Liver (tissue), 9 donors: Measurements from ENCODE around the gene ASB8. TPM values are rescaled to one million over a fixed set of nuclear protein-coding genes. Genes with fewer than 3 reads are reported as not detected.
A peak's percentile ranks its signal among the peaks of the same experiment; 100 is the strongest.

Experiments used
- DNase-seq: peaks from one replicate; pipeline ENCODE4 v3.0.0-alpha.2; 2017; ENCODE audit warnings: low spot score
- H3K27ac ChIP-seq, 2 donors: one replicate each; pipeline ENCODE4 v1.7.0; 2013; ENCODE audit warnings: inconsistent platforms in 2 of 2, low read length in 2 of 2, control low read depth in 1 of 2, low read depth in 1 of 2, mild to moderate bottlenecking in 1 of 2
- H3K27me3 ChIP-seq, 4 donors: one replicate each; pipeline versions ENCODE4 v1.6.1 to v1.7.0; 2013; ENCODE audit warnings: low read length in 3 of 4, inconsistent platforms in 1 of 4, mild to moderate bottlenecking in 1 of 4, moderate library complexity in 1 of 4; ENCODE audit not compliant: control insufficient read depth in 4 of 4, insufficient read depth in 4 of 4
- H3K36me3 ChIP-seq, 4 donors: one replicate each; pipeline versions ENCODE4 v1.6.1 to v1.7.0; 2013; ENCODE audit warnings: low read length in 3 of 4, mild to moderate bottlenecking in 3 of 4, low read depth in 1 of 4, moderate library complexity in 1 of 4; ENCODE audit not compliant: control insufficient read depth in 4 of 4, insufficient read depth in 3 of 4
- H3K4me1 ChIP-seq, 4 donors: one replicate each; pipeline versions ENCODE4 v1.6.1 to v1.7.0; 2013; ENCODE audit warnings: low read length in 3 of 4, mild to moderate bottlenecking in 3 of 4, moderate library complexity in 1 of 4; ENCODE audit not compliant: control insufficient read depth in 4 of 4, insufficient read depth in 4 of 4
- H3K4me3 ChIP-seq, 3 donors: one replicate each; pipeline versions ENCODE4 v1.6.1 to v1.7.0; 2013; ENCODE audit warnings: low read length in 3 of 3, control low read depth in 1 of 3, low read depth in 1 of 3, mild to moderate bottlenecking in 1 of 3
- H3K9ac ChIP-seq, 2 donors: one replicate each; pipeline ENCODE4 v1.7.0; 2013; ENCODE audit warnings: low read length in 2 of 2, mild to moderate bottlenecking in 2 of 2, moderate library complexity in 2 of 2, control low read depth in 1 of 2, low read depth in 1 of 2
- H3K9me3 ChIP-seq, 4 donors: one replicate each; pipeline versions ENCODE4 v1.6.1 to v1.7.0; 2013; ENCODE audit warnings: low read length in 3 of 4; ENCODE audit not compliant: control insufficient read depth in 4 of 4
- EGR1 ChIP-seq, 2 donors: IDR thresholded peaks; 2 replicates each; pipeline ENCODE4 v1.6.1; 2016 to 2018; ENCODE audit warnings: antibody characterized with exemption in 2 of 2, low read depth in 2 of 2
- FOXA1 ChIP-seq: IDR thresholded peaks from 2 replicates; pipeline ENCODE4 v1.6.1; 2016; ENCODE audit warnings: antibody characterized with exemption
- FOXA2 ChIP-seq: IDR thresholded peaks from 2 replicates; pipeline ENCODE4 v1.6.1; 2016; ENCODE audit warnings: antibody characterized with exemption
- HNF4A ChIP-seq, 2 donors: conservative IDR thresholded peaks; 2 replicates each; pipeline ENCODE4 v1.6.1; 2016; ENCODE audit warnings: antibody characterized with exemption in 2 of 2, mild to moderate bottlenecking in 2 of 2
- HNF4G ChIP-seq: IDR thresholded peaks from 2 replicates; pipeline ENCODE4 v1.6.1; 2016; ENCODE audit warnings: antibody characterized with exemption
- JUND ChIP-seq, 2 donors: IDR thresholded peaks; 2 replicates each; pipeline ENCODE4 v1.6.1; 2016; ENCODE audit warnings: antibody characterized with exemption in 2 of 2
- NR2F2 ChIP-seq: IDR thresholded peaks from 2 replicates; pipeline ENCODE4 v1.6.1; 2016; ENCODE audit warnings: antibody characterized with exemption
- RAD21 ChIP-seq, 2 donors: IDR thresholded peaks; 2 replicates each; pipeline ENCODE4 v1.6.1; 2016; ENCODE audit warnings: antibody characterized with exemption in 2 of 2, mild to moderate bottlenecking in 2 of 2
- RXRA ChIP-seq, 2 donors: IDR thresholded peaks; 2 replicates each; pipeline ENCODE4 v1.6.1; 2017 to 2018; ENCODE audit warnings: antibody characterized with exemption in 2 of 2, mild to moderate bottlenecking in 1 of 2
- TAF1 ChIP-seq: conservative IDR thresholded peaks from 2 replicates; pipeline ENCODE4 v1.6.1; 2016; ENCODE audit warnings: antibody characterized with exemption, mild to moderate bottlenecking
- YY1 ChIP-seq: IDR thresholded peaks from 2 replicates; pipeline ENCODE4 v1.6.1; 2016; ENCODE audit warnings: antibody characterized with exemption, mild to moderate bottlenecking
- WGBS: extraction: QIAGEN DNeasy Blood & Tissue Kit; methylation state at CpG from one replicate; pipeline ENCODE4 v1.1.7; 2013; 5-methylcytosine and 5-hydroxymethylcytosine counted together
- polyA plus RNA-seq, 2 donors: library from polyadenylated mRNA; stranded (reverse) in 1 of 2; unstranded in 1 of 2; fragments of 200-250 nt in 1 of 2; fragments of >200 nt in 1 of 2; fragmentation: Nextera tagmentation in 1 of 2; extraction: Ambion mirVana in 1 of 2; gene quantifications; one replicate each; pipeline versions ENCODE4 v1.2.1 to v1.2.3, GENCODE V29; 2013 to 2015
- total RNA-seq, 2 donors: library from RNA; depleted of rRNA; stranded (reverse); fragments of >200 nt; gene quantifications; one replicate each; pipeline ENCODE4 v1.2.3, GENCODE V29; 2014
- TF ChIP-seq, protein P1 (sequence below): IDR thresholded peaks from 2 replicates; pipeline ENCODE4 v1.6.1; 2016; ENCODE audit warnings: antibody characterized with exemption
- TF ChIP-seq, protein P2 (sequence below): IDR thresholded peaks from 2 replicates; pipeline ENCODE4 v1.6.1; 2016; ENCODE audit warnings: antibody characterized with exemption, mild to moderate bottlenecking
- TF ChIP-seq, protein P3 (sequence below): IDR thresholded peaks from 2 replicates; pipeline ENCODE4 v1.6.1; 2016; ENCODE audit warnings: antibody characterized with exemption
- TF ChIP-seq, protein P4 (sequence below): fragments of 150-350 bp; IDR thresholded peaks from 2 replicates; pipeline ENCODE4 v1.5.1; 2017; ENCODE audit warnings: improper control_type of control experiment, low read depth, low read length; ENCODE audit not compliant: missing input control
- TF ChIP-seq, protein P5 (sequence below): IDR thresholded peaks from 2 replicates; pipeline ENCODE4 v1.6.1; 2016; ENCODE audit warnings: antibody characterized with exemption
- donor health status: healthy.
- donor health status: healthy.
- donor health status: healthy.
- donor health status: healthy.
- donor health status: healthy.

ASB8 gene
- total and polyA plus RNA-seq, 4 donors = 17.0 to 23.5 (median 18.2) TPM

DNA sequence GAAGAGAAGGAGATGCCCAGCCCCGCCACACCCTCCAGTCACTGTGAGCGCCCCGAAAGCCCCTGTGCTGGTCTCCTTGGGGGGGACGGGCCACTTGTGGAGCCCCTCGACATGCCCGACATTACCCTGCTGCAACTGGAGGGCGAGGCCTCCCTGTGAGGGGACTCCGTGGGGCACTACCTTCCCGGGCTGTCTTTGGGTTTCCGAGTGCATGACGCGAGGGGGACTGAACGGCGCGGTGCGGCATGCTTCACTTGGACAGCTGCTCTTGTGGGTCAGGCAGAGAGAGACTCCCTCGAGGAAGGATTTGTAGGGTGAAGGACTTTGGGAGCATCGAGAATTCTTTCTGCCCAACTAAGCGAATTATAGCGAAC, 27.2 kb upstream of the ASB8 start:
- Histone ChIP-seq H3K4me3 (no peak overlapping the region), H3K27ac (no peak overlapping the region), H3K9ac (no peak overlapping the region), H3K4me1 (peaks cover 3 to 17% (median 8%) of the 10 kb centered on the region in 4 donors), H3K36me3 (no peaks in the 10 kb centered on the region), H3K27me3 (peaks cover 3 to 12% (median 5%) of the 10 kb centered on the region in 4 donors), H3K9me3 (no peaks in the 10 kb centered on the region)
- TF ChIP-seq, protein P1, sequence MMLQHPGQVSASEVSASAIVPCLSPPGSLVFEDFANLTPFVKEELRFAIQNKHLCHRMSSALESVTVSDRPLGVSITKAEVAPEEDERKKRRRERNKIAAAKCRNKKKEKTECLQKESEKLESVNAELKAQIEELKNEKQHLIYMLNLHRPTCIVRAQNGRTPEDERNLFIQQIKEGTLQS = no peak
- TF ChIP-seq, protein P2, sequence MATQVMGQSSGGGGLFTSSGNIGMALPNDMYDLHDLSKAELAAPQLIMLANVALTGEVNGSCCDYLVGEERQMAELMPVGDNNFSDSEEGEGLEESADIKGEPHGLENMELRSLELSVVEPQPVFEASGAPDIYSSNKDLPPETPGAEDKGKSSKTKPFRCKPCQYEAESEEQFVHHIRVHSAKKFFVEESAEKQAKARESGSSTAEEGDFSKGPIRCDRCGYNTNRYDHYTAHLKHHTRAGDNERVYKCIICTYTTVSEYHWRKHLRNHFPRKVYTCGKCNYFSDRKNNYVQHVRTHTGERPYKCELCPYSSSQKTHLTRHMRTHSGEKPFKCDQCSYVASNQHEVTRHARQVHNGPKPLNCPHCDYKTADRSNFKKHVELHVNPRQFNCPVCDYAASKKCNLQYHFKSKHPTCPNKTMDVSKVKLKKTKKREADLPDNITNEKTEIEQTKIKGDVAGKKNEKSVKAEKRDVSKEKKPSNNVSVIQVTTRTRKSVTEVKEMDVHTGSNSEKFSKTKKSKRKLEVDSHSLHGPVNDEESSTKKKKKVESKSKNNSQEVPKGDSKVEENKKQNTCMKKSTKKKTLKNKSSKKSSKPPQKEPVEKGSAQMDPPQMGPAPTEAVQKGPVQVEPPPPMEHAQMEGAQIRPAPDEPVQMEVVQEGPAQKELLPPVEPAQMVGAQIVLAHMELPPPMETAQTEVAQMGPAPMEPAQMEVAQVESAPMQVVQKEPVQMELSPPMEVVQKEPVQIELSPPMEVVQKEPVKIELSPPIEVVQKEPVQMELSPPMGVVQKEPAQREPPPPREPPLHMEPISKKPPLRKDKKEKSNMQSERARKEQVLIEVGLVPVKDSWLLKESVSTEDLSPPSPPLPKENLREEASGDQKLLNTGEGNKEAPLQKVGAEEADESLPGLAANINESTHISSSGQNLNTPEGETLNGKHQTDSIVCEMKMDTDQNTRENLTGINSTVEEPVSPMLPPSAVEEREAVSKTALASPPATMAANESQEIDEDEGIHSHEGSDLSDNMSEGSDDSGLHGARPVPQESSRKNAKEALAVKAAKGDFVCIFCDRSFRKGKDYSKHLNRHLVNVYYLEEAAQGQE = no peak
- TF ChIP-seq YY1 = no peak
- TF ChIP-seq JUND (IDR thresholded peaks at IDR 0.05) = no peak
- no peak for TF ChIP-seq FOXA2
- no peak for TF ChIP-seq RAD21 (IDR thresholded peaks at IDR 0.05)
- no peak for TF ChIP-seq TAF1
- TF ChIP-seq, protein P3, sequence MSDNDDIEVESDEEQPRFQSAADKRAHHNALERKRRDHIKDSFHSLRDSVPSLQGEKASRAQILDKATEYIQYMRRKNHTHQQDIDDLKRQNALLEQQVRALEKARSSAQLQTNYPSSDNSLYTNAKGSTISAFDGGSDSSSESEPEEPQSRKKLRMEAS = no peak
- TF ChIP-seq, protein P4, sequence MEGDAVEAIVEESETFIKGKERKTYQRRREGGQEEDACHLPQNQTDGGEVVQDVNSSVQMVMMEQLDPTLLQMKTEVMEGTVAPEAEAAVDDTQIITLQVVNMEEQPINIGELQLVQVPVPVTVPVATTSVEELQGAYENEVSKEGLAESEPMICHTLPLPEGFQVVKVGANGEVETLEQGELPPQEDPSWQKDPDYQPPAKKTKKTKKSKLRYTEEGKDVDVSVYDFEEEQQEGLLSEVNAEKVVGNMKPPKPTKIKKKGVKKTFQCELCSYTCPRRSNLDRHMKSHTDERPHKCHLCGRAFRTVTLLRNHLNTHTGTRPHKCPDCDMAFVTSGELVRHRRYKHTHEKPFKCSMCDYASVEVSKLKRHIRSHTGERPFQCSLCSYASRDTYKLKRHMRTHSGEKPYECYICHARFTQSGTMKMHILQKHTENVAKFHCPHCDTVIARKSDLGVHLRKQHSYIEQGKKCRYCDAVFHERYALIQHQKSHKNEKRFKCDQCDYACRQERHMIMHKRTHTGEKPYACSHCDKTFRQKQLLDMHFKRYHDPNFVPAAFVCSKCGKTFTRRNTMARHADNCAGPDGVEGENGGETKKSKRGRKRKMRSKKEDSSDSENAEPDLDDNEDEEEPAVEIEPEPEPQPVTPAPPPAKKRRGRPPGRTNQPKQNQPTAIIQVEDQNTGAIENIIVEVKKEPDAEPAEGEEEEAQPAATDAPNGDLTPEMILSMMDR = no peak
- TF ChIP-seq EGR1 (IDR thresholded peaks at IDR 0.05; ENCODE audit: low read depth in 2 of 2) = no peak
- no peak for DNase-seq
- WGBS = 9% methylated on average over 20 of the region's 20 CpGs

DNA sequence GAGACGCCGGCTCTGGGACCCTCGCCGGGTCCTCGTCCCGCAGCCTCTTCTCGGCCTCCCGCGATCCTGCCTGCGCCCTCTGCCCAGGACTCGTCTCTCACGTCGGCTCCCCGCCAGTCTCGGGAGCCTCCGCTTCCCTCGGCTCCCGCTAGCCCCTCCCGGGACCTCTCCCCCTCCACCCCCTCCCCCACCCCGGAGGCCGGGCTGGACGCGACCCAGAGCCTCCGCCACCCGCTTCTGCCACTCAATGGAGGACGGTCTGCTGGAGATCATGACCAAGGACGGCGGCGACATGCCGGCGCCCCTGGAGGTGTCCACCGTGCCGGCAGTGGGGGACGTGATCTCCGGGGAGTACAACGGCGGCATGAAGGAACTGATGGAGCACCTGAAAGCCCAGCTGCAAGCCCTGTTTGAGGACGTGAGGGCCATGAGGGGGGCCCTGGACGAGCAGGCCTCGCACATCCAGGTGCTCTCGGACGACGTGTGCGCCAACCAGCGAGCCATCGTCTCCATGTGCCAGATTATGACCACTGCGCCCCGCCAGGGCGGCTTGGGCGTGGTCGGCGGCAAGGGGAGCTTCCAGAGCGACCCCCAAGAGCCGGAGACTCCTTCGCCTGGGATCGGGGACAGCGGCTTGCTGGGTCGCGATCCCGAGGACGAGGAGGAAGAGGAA, 26.7 kb upstream of the ASB8 start:
- DNase-seq = no peak
- Histone ChIP-seq H3K27me3 (peaks cover 3 to 12% (median 5%) of the 10 kb centered on the region in 4 donors), H3K36me3 (no peaks in the 10 kb centered on the region), H3K9me3 (no peaks in the 10 kb centered on the region), H3K4me3 (peak overlapping the region; percentile 56 to 64 (median 59)), H3K27ac (no peak overlapping the region), H3K4me1 (peaks cover 3 to 17% (median 8%) of the 10 kb centered on the region in 4 donors), H3K9ac (no peak overlapping the region)
- 5% methylated on average over 61 of the region's 61 CpGs for WGBS
- TF ChIP-seq EGR1 (IDR thresholded peaks at IDR 0.05; ENCODE audit: low read depth in 2 of 2) = no peak
- TF ChIP-seq RXRA (IDR thresholded peaks at IDR 0.05) = no peak
- TF ChIP-seq FOXA1 = no peak
- TF ChIP-seq, protein P3 = no peak
- TF ChIP-seq, protein P4 = no peak
- no peak for TF ChIP-seq FOXA2
- TF ChIP-seq, protein P1 = no peak
- TF ChIP-seq HNF4A (conservative IDR thresholded peaks at IDR 0.05) = no peak
- no peak for TF ChIP-seq NR2F2
- no peak for TF ChIP-seq HNF4G
- TF ChIP-seq YY1 = no peak
- TF ChIP-seq, protein P5, sequence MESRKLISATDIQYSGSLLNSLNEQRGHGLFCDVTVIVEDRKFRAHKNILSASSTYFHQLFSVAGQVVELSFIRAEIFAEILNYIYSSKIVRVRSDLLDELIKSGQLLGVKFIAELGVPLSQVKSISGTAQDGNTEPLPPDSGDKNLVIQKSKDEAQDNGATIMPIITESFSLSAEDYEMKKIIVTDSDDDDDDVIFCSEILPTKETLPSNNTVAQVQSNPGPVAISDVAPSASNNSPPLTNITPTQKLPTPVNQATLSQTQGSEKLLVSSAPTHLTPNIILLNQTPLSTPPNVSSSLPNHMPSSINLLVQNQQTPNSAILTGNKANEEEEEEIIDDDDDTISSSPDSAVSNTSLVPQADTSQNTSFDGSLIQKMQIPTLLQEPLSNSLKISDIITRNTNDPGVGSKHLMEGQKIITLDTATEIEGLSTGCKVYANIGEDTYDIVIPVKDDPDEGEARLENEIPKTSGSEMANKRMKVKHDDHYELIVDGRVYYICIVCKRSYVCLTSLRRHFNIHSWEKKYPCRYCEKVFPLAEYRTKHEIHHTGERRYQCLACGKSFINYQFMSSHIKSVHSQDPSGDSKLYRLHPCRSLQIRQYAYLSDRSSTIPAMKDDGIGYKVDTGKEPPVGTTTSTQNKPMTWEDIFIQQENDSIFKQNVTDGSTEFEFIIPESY = no peak
- TF ChIP-seq TAF1 = no peak
